HCT116 (cell line): ENCODE results near the gene TMEM121B. TPM values are rescaled to one million over a fixed set of nuclear protein-coding genes. Genes with fewer than 3 reads are reported as not detected.

Experiments
- ATAC-seq: fragments of 200-7000 bp; cut with Tn5 transposase; 2 replicates; pipeline ENCODE4 v1.9.1; 2020; ENCODE audit warnings: mild to moderate bottlenecking, moderate library complexity
- BruUV-seq: library from RNA; stranded (reverse); fragments of 400-500 nt; replicated peaks from 2 replicates; lab custom pipeline; 2021; lab: Mats Ljungman, UMichigan
- CTCF ChIA-PET: fragments of 300-600 bp; sonication (Branson Sonifier 250); formaldehyde crosslinking; loops from one replicate; lab custom pipeline; 2021; ENCODE audit warnings: antibody characterized with exemption; lab: Charles Lee
- POLR2A ChIA-PET: fragments of 300-600, 350-600 bp; sonication (Branson Sonifier 250); formaldehyde crosslinking; loops from one replicate; lab custom pipeline; 2021; ENCODE audit warnings: antibody characterized with exemption; lab: Charles Lee
- RAD21 ChIA-PET, 2 experiments: fragments of 300-600 bp; sonication (Branson Sonifier 250); formaldehyde crosslinking; loops; one replicate each; lab custom pipeline; 2023; ENCODE audit warnings: low total read pairs in 2 of 2; ENCODE audit not compliant: uncharacterized antibody in 2 of 2, unreplicated experiment in 2 of 2, low non-redundant PET in 1 of 2; lab: Charles Lee
- DNase-seq: peaks from one replicate; pipeline ENCODE4 v3.0.0-alpha.2; 2010; ENCODE audit warnings: low read depth, low spot score
- H2AFZ ChIP-seq: fragments of 200-600 bp; shearing (Covaris generic), sonication (generic); 2 replicates; pipeline ENCODE4 v1.6.1; 2017; ENCODE audit warnings: low read depth, mixed run types, mixed read lengths, antibody characterized with exemption, low read length; ENCODE audit not compliant: poor library complexity, severe bottlenecking
- H3K27ac ChIP-seq: 2 replicates; pipeline ENCODE4 v1.5.1; 2012; ENCODE audit warnings: low read depth, low read length
- H3K27me3 ChIP-seq: fragments of 200-600 bp; sonication (generic); 2 replicates; pipeline ENCODE4 v1.6.1; 2016; ENCODE audit warnings: mixed run types, low read length, mixed read lengths; ENCODE audit not compliant: insufficient read depth
- H3K36me3 ChIP-seq, 2 experiments: fragments of 200-500 bp in 1 of 2; fragments of 200-600 bp in 1 of 2; sonication (Bioruptor generic) in 1 of 2; sonication (generic) in 1 of 2; 2 replicates each; pipeline versions ENCODE4 v1.5.1 to v1.6.1; 2014 to 2016; ENCODE audit warnings: low read length in 2 of 2, inconsistent platforms in 1 of 2, mixed read lengths in 1 of 2, mixed run types in 1 of 2; ENCODE audit not compliant: insufficient read depth in 2 of 2, control insufficient read depth in 1 of 2
- H3K4me1 ChIP-seq, 2 experiments: fragments of 200-600 bp in 1 of 2; sonication (generic) in 1 of 2; 2 replicates each; pipeline versions ENCODE4 v1.5.1 to v1.6.1; 2012 to 2017; ENCODE audit warnings: low read length in 2 of 2, inconsistent platforms in 1 of 2, mild to moderate bottlenecking in 1 of 2, mixed read lengths in 1 of 2, mixed run types in 1 of 2, moderate library complexity in 1 of 2; ENCODE audit not compliant: insufficient read depth in 2 of 2, control insufficient read depth in 1 of 2
- H3K4me2 ChIP-seq: fragments of 200-600 bp; sonication (generic); 2 replicates; pipeline ENCODE4 v1.6.1; 2017; ENCODE audit warnings: mixed run types, low read length, mixed read lengths
- H3K4me3 ChIP-seq, 2 experiments: fragments of 200-600 bp in 1 of 2; sonication (generic) in 1 of 2; replicated peaks in 1 of 2; 2 replicates each; pipeline ENCODE4 v1.5.1; 2011 to 2016; ENCODE audit warnings: low read length in 2 of 2, control low read depth in 1 of 2, low read depth in 1 of 2, mild to moderate bottlenecking in 1 of 2, mixed read lengths in 1 of 2, mixed run types in 1 of 2
- H3K79me2 ChIP-seq: fragments of 200-600 bp; sonication (generic); 2 replicates; pipeline ENCODE4 v1.6.1; 2017; ENCODE audit warnings: mild to moderate bottlenecking, mixed run types, low read length, moderate library complexity, mixed read lengths; ENCODE audit not compliant: insufficient read depth
- H3K9ac ChIP-seq: fragments of 200-600 bp; sonication (generic); 2 replicates; pipeline ENCODE4 v1.6.1; 2016; ENCODE audit warnings: low read length, mixed read lengths
- H3K9me2 ChIP-seq: fragments of 200-600 bp; sonication (generic), shearing (Covaris generic); 2 replicates; pipeline ENCODE4 v1.6.1; 2017; ENCODE audit warnings: mixed run types, mild to moderate bottlenecking, moderate library complexity; ENCODE audit not compliant: insufficient read depth
- H3K9me3 ChIP-seq, 2 experiments: fragments of 200-500 bp in 1 of 2; fragments of 200-600 bp in 1 of 2; sonication (Bioruptor generic) in 1 of 2; sonication (generic) in 1 of 2; 2 replicates each; pipeline ENCODE4 v1.6.1; 2014 to 2017; ENCODE audit warnings: low read length in 2 of 2, mixed read lengths in 2 of 2, inconsistent platforms in 1 of 2, low read depth in 1 of 2, mild to moderate bottlenecking in 1 of 2, mixed run types in 1 of 2, moderate library complexity in 1 of 2; ENCODE audit not compliant: control insufficient read depth in 1 of 2, insufficient read depth in 1 of 2
- H4K20me1 ChIP-seq: fragments of 200-600 bp; sonication (generic), shearing (Covaris generic); 2 replicates; pipeline ENCODE4 v1.6.1; 2017; ENCODE audit warnings: mixed run types, mild to moderate bottlenecking, moderate library complexity; ENCODE audit not compliant: insufficient read depth
- CEBPB ChIP-seq: IDR thresholded peaks from 2 replicates; pipeline ENCODE4 v1.6.1; 2012; ENCODE audit warnings: low read depth
- CTCF ChIP-seq, 3 experiments: fragments of 200-600 bp in 1 of 3; sonication (generic) in 1 of 3; IDR thresholded peaks in 2 of 3; conservative IDR thresholded peaks in 1 of 3; 2 replicates each; pipeline ENCODE4 v1.5.1; 2012 to 2017; ENCODE audit warnings: low read depth in 2 of 3, low read length in 2 of 3, antibody characterized with exemption in 1 of 3, borderline replicate concordance in 1 of 3, control low read depth in 1 of 3, mild to moderate bottlenecking in 1 of 3, mixed read lengths in 1 of 3, mixed run types in 1 of 3, moderate library complexity in 1 of 3; ENCODE audit not compliant: insufficient read depth in 1 of 3
- EGR1 ChIP-seq: IDR thresholded peaks from 2 replicates; pipeline ENCODE4 v1.6.1; 2012; ENCODE audit warnings: low read depth
- EZH2phosphoT487 ChIP-seq: fragments of 200-600 bp; IDR thresholded peaks from 2 replicates; pipeline ENCODE4 v1.6.1; 2018; ENCODE audit warnings: antibody characterized with exemption, borderline replicate concordance
- JUND ChIP-seq: IDR thresholded peaks from 2 replicates; pipeline ENCODE4 v1.6.1; 2012
- MAX ChIP-seq: IDR thresholded peaks from 2 replicates; pipeline ENCODE4 v1.6.1; 2012
- REST ChIP-seq: IDR thresholded peaks from 2 replicates; pipeline ENCODE4 v1.6.1; 2012; ENCODE audit warnings: low read depth
- SIN3A ChIP-seq: IDR thresholded peaks from 2 replicates; pipeline ENCODE4 v1.6.1; 2012; ENCODE audit warnings: low read depth
- SRF ChIP-seq: IDR thresholded peaks from 2 replicates; pipeline ENCODE4 v1.6.1; 2012; ENCODE audit warnings: low read depth
- YY1 ChIP-seq: IDR thresholded peaks from 2 replicates; pipeline ENCODE4 v1.6.1; 2011; ENCODE audit warnings: low read length, low read depth, moderate library complexity, mild to moderate bottlenecking; ENCODE audit not compliant: insufficient replicate concordance; ENCODE audit errors: extremely low read depth
- ZFX ChIP-seq: fragments of 450-650 bp; IDR thresholded peaks from 2 replicates; pipeline ENCODE4 v1.6.1; 2017
- intact Hi-C: fragments of 100-400 bp; cut with micrococcal nuclease; formaldehyde crosslinking; loops from 2 replicates; pipeline ENCODE4 v1.10.0; 2022
- total RNA-seq: library from RNA; stranded (reverse); gene quantifications from one replicate; pipeline ENCODE4 v1.2.1, GENCODE V29; 2021; ENCODE audit not compliant: unreplicated experiment

The TMEM121B gene
- total RNA-seq, 1 experiment from 2014 or later, result 0.57 TPM

GRCh38 chr22:17143101-17143500, 21.9 kb upstream of the TMEM121B start:
- H4K20me1 ChIP-seq, result no peaks in the 10 kb centered on the region
- H2AFZ ChIP-seq, result no peak overlapping the region
- no peaks in the 10 kb centered on the region for H3K9me3 ChIP-seq
- no peak overlapping the region for H3K9ac ChIP-seq
- ChIA-PET CTCF (no interaction called here), POLR2A (no interaction called here), RAD21 (no interaction called here)
- intact Hi-C loops, result no loop called here
- H3K9me2 ChIP-seq, result no peaks in the 10 kb centered on the region
- H3K4me2 ChIP-seq, result no peak overlapping the region
- H3K79me2 ChIP-seq, result peaks cover 18% of the 10 kb centered on the region
- no peaks in the 10 kb centered on the region for H3K4me1 ChIP-seq
- no peak overlapping the region for H3K4me3 ChIP-seq
- DNase-seq (no peak), ATAC-seq (no peak)
- TF ChIP-seq ZFX, result no peak
- TF ChIP-seq EGR1, result no peak
- no peak for TF ChIP-seq CTCF (IDR thresholded peaks at IDR 0.05 in 2 of 3, conservative IDR thresholded peaks at IDR 0.05 in 1 of 3; ENCODE audit: borderline replicate concordance in 1 of 3, insufficient read depth in 1 of 3, low read depth in 2 of 3, low read length in 2 of 3)
- no peak for TF ChIP-seq JUND
- no peak for TF ChIP-seq CEBPB
- no peak for TF ChIP-seq SRF
- no peak for TF ChIP-seq REST
- no peak for TF ChIP-seq SIN3A
- TF ChIP-seq EZH2phosphoT487, result no peak
- no peak for TF ChIP-seq YY1
- TF ChIP-seq MAX, result no peak
- peaks cover 23 to 32% of the 10 kb centered on the region in 2 experiments; a peak in 3 of 4 replicates for H3K36me3 ChIP-seq
- no peak overlapping the region for H3K27ac ChIP-seq
- H3K27me3 ChIP-seq, result no peaks in the 10 kb centered on the region
- BruUV-seq, result no TSS peak
